ENCODE measurements around the gene SMAD2.
"Not testable (repeated sequence)": the region's sequence is repeated elsewhere in the genome, so short reads cannot be mapped to it uniquely, and the experiment has no call there.

Gene SMAD2

DNA sequence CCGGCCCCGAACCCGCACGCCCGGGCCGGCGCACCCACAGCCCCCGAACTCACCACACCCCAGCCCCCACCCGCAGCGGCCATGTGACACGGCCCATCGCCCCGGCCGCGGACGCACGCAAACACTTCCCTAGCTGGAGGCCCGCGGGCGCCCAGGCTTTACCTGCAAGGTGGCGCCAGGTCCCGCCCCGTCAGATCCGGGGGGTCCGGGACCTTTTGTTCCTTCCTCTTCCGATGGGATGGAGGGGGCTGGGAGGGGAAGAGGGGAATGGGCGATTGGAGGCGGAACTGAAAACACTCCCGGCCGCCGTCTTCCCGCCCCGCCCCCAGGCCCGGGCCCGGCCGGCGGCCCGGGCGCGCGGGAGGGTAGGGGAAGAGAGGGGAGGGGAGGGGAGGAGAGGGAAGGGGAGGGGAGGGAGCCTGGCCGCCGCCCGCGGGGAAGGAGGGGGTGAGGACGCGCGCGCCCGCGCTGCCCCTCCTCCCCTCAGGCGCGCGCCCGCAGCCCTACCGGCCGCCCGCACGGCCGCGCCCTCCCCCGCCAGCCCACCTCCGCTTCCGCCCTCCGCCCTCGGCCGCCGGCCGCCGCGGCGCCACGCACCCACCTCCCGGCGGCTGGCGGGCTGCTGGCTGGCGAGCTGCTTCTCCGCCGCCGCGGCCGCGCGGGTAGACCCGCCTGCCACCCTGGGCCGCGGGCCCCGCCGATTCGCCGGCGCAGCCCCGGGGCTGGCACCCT is at the start of gene SMAD2:
Gene SMAD2, minus strand, starts transcription at position 461 of the 732 bp plus-strand sequence. CDS start 33,903 bp downstream, outside the sequence.
- DNase-seq (ENCODE audit: low read depth in 2 of 2), result peak; percentile 68 to 69

DNA sequence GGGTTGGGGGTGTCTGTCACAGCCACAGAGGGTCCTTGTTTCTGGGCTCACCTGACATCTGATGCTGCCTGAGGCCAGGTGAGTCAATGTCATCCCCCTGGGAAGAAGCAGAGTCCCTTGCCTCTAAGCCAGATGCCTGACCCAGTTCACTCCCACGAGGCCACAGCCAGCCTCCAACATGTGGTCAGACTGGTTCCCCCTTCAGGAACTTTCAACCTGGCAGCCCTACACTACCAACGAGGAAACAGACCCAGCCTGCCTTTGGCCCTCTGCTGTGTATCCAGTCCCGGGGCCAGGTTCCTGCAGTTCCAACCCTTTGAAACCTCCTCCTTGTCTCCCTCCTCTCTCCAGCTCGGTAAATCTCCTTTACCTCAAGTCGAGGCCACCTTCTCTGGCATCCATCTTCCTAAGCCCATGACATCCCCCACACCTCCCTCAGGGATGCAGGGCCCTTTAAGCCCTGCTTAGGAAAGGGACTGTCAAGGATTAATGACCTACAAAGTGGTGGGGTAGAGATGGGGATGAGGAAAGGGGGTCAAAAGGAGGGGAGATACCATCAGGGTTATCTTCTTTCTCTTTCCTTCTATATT is 49.2 kb upstream of the SMAD2 start:
- no peak for DNase-seq (ENCODE audit: low read depth in 2 of 2)

DNA sequence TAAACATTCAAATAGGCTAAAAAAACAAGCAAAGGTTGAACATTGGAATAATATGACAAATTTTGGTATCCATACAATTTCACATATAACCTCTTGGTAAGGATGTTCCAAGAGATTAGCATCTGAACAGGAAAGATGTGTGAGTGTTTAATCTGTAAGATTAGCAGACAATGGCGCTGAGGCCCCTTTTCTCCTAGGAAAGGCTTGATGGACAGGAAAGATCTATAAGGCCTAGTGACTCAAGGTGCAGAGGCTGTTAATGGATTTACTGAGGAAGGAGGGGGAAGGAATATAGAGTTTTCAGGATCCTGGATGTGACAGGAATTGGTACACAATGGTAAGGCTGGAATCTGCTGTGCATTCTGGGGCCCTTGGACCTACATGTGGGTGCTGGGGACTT is 48.1 kb upstream of the SMAD2 start:
- no peak for DNase-seq (ENCODE audit: low read depth in 2 of 2)

GRCh38 chr18:47978141-47978540 is 47.7 kb upstream of the SMAD2 start:
- DNase-seq (ENCODE audit: low read depth in 2 of 2), result no peak

- DNase-seq (ENCODE audit: low read depth in 2 of 2), result no peak
Measured at GRCh38 chr18:47975701-47976100, 45.2 kb upstream of the SMAD2 start.

- DNase-seq (ENCODE audit: low read depth in 2 of 2), result no peak
Measured at GRCh38 chr18:47975105-47975504, 44.6 kb upstream of the SMAD2 start.

DNA sequence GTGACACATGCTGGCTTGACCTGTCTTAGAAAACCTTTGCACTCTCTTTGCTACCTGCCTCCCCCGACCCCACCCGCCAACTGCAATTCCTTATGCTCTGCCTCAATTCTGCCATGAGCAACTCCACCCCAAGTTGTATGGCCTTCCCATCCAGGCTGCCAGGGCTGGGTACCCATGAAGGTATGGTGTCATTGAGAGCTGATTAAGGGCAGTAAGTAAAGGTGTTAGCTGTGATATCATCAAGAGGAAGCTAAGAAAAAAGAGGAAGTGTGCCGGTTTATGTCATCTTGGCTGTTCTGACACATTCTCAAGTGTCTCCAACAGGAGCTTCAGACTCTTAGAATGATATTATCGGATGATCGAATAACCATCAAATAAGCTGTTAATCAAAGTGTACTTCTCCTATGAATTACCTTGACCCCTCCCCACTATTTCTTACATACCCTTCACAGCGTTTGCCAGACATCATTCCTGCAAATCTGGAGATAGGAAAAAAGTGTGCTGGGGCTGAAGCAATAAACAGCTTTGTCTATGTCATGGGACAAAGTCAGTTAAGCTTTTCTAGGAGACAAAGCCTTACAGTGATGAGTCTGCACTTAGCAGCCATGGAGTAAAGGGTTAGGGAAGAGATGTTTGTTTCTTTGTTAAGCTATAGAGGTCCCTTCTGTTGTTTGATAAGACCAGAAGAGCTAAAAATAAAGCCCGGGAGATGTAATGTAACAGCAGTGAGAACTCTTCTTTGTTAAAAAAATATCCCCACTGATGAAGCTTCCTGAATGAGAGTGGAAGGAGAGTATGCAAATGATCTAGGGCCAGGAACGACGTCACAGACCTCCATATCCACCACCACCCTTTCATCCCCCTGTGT is 40.4 kb upstream of the SMAD2 start:
- DNase-seq (ENCODE audit: low read depth in 2 of 2), result no peak

DNA sequence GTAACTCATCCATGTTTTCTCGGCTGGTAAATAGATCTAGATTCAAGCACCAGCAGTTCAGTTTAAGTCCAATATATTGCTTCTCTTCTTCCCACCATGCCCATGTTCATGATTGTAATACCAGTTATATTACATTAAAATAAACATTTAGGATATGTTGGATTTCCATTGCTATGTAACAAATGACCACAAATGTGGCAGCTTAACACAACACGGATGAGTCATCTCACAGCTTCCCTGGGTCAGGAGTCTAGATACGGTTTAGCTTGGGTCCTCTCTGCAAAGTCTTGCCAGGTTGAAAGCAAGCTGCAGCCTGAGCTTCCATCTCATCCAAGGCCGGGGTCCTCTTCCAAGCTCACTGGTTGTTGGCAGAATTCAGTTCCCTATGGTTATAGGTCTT is 39.4 kb upstream of the SMAD2 start:
- no peak for DNase-seq (ENCODE audit: low read depth in 2 of 2)

DNA sequence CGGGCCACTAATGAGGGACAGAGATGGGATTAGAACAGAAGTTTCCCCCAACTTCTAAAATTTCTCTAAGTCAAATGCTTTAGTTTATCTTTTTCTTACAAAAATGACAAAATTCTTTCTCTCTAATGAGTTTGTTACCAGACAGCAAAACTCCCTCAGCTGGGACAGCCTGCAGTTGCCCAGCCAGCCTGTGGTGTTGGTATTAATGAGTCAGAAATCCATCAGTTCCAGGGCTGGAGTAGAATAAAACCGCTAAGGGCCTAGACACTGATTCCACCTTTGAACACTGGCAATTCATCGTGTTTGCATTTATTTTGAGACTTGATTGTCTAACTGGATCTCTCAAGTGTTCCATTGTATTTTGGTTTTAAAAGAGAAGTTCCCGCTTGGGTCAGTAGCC is 38.3 kb upstream of the SMAD2 start:
- no peak for DNase-seq (ENCODE audit: low read depth in 2 of 2)

GRCh38 chr18:47968006-47968676 is 37.7 kb upstream of the SMAD2 start:
- no peak for DNase-seq (ENCODE audit: low read depth in 2 of 2)

DNA sequence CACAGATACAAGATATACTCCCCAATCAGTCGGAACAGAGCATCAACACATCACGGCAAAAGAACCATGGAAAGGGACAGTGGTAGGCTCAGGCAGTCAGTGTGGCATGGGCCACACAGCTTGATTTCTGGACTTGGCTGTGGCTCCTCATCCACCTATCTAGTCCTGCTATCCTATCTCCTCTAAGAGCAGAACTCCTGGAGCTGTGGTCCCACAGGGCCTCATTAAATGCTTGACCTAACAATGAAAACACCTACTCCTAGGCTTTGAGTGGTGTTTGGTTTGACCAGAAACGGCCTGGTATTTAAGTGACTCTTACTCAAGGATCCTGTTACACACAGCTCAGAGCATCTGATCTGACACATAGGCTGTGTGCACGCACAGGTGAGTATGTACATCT is 33.6 kb upstream of the SMAD2 start:
- DNase-seq (ENCODE audit: low read depth in 2 of 2), result no peak

DNA sequence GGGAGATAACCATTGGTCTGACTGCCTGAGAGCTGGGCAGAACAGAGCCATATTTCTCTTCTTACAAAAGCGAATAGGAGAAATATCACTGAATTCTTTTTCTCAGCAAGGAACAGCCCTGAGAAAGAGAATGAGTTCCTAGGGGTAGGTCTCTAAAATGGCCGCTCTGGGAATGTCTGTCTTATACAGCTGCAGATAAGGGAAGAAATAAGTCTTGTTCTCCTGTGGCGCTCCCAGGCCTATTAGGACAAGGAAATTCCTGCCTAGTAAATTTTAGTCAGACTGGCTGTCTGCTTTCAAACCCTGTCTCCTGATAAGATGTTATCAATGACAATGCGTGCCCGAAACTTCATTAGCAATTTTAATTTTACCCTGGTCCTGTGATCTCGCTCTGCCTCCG is 30.5 kb upstream of the SMAD2 start:
- not testable (repeated sequence) for DNase-seq (ENCODE audit: low read depth in 2 of 2)

DNA sequence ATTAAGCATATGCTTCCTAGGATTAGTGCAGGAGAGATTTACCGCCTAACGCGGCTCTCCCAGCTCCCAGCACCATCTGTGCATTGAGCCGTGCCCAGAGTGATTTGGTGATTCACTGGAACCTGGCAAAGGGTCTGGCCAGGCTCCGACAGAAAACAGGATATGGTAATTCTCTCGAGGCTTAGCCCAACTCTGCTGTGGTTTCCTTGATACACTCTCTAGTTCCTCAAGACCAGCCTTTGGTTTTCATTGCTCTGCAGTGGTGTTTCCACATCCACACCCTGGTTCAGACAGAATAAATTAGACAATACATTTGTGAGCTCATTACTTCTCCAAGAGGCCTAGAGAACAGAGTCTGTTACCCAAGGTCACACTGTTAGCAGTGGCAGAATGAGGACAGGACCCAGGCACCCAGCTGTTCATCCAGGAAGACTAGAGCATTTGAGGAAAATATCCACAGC is 23.0 kb upstream of the SMAD2 start:
- no peak for DNase-seq (ENCODE audit: low read depth in 2 of 2)

DNA sequence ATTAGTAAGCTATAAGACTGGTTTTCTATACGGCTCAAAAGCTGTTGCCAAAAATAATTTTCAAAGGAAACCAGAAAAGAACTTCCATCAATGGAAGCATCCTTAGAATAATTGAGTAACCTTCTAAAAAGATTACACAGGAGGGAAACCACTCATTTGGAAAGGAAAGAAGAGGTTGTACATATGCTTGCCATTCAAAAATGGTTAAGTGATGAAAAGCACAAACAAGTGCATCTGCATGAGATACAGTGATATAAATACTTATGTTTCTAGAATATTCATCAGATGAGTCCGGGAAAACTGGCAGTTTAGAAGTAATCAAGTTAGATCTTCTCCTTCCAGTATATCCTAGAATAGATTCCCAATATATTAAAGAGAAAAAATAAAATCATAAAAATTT is 20.1 kb upstream of the SMAD2 start:
- no peak for DNase-seq (ENCODE audit: low read depth in 2 of 2)

DNA sequence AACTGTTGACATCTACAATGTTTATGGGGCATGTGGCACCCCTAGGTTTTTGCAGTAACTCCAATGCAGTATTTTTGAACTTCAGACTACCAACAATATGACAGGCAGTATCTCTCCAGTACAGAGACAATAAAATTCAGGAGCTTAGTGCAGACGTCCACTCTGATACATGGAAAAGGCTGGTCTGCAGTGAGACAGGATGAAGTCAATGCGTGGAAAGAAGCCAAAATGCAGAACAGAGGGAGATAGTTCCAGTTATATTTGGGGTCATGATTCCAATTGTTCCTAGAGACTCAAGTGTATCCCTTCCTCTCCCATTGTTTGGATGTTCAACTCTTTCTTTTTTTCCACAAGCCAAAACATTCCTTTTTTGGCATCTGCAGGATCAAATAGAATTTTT is 18.7 kb upstream of the SMAD2 start:
- no peak for DNase-seq (ENCODE audit: low read depth in 2 of 2)

DNA sequence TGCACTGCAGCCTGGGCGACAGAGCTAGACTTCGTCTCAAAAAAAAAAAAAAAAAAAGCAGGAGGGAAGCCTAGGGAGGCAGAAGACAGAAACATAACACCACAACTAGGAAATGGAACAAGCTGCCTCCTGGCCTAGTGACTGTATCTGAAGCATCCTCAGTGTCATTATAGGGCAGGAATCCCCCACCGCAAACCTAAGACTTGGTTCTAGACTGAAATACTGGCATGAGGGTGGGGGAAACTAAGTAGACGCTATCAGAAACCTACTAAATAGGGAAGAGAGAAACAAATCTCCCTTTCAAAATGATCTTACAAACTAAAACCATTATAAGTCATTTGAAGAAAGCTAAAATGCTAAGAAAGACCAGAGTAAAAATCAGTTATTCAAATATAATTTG is 16.4 kb upstream of the SMAD2 start:
- no peak for DNase-seq (ENCODE audit: low read depth in 2 of 2)

DNA sequence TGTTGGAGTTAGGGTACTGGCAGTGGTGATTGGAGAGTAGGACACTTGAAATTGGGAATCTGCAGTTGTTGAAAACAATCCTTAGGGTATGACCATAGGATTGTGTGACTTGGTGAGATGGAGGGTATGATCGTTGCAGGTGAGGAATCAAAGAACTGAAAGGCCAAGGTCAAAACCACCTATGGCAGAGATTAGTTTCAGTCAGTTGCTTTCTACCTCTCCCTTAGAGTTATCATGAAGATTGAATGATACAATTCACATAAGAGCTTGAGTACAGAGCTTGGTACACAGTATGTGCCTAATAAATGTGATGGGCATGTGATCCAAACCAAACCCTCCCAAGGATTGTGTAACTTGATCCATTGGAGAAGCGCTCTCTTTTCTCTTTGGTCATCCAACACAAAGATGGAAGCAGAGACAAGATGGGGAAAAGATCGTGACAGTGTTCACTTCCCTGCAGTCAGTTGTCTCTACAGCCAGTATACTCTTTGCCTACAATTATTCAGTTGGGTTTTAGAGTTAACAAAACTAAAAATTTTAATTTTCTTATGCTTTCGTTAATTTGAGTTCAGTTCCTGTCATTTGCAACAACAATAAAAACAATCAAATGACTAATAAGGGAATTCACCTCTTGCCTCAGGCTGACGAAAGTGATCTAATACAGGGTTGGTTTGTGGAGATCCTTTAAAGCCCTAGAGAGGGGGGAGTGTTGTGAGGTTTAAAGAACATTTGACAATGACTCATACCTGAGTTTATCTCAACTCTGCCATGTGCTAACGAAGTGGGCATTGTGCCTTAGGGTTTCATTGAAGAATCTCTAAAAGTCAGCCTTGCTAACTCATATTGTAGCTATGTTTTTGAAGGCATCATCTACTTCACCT is 14.8 kb upstream of the SMAD2 start:
- DNase-seq (ENCODE audit: low read depth in 2 of 2), result no peak

DNA sequence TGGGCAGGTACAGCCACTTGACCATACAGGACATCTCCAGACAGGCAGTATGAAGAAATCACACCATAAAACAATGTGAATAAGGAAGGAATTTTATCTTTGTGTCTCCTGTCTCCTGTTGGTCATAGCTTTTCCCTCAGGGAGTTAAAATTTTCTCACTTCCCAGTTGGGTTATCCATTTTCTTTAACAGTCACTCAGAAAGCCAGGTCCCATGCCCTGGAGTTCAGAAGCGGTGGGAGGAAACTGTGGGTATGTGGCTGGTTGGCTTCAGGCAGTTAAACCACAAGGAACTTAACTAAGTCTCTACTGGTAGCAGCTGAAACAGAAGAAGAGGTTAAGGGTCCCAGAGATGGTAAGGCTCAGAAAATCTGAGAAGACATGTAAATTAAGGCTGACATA is 6.5 kb upstream of the SMAD2 start:
- DNase-seq (ENCODE audit: low read depth in 2 of 2), result no peak

GRCh38 chr18:47935321-47936055 is 5.0 kb upstream of the SMAD2 start:
- no peak for DNase-seq (ENCODE audit: low read depth in 2 of 2)

- no peak for DNase-seq (ENCODE audit: low read depth in 2 of 2)
Measured at GRCh38 chr18:47932603-47933002, 2.1 kb upstream of the SMAD2 start.

Measured in stimulated activated CD4-positive, alpha-beta T cell treated with anti-CD3 and anti-CD28 coated beads, Interleukin-15, amount 100 ng/mL, for 48 hours (primary cell).